Uterus (tissue), 2 donors: Measurements from ENCODE around the gene ACADVL.

Experiments used
- CTCF ChIP-seq, 4 experiments: fragments of 200-600 bp in 2 of 4; fragments of 450-650 bp in 2 of 4; sonication (generic) in 2 of 4; IDR thresholded peaks; one replicate each; pipeline ENCODE4 v1.5.1; 2016 to 2019; ENCODE audit warnings: antibody characterized with exemption in 4 of 4, mild to moderate bottlenecking in 2 of 4, moderate library complexity in 1 of 4
- POLR2A ChIP-seq, 2 donors: fragments of 450-650 bp; IDR thresholded peaks; one replicate each; pipeline ENCODE4 v1.6.1; 2016; ENCODE audit warnings: antibody characterized with exemption in 2 of 2, mild to moderate bottlenecking in 1 of 2, moderate library complexity in 1 of 2

GRCh38 chr17:7250695-7251627 lies 31.2 kb downstream of the ACADVL start:
- TF ChIP-seq CTCF (IDR thresholded peaks at IDR 0.05), result no peak
- TF ChIP-seq POLR2A (IDR thresholded peaks at IDR 0.05), result no peak
